Fibroblast of the aortic adventitia (primary cell): ENCODE data around the gene KCTD21. TPM values are rescaled to one million over a fixed set of nuclear protein-coding genes. Genes with fewer than 3 reads are reported as not detected.

Experiments used
- DNase-seq: peaks from one replicate; pipeline ENCODE4 v3.0.0-alpha.2; 2010; ENCODE audit warnings: low read depth
- H3K4me3 ChIP-seq: 2 replicates; pipeline ENCODE4 v1.5.1; 2011; ENCODE audit warnings: low read depth, mild to moderate bottlenecking, control low read depth, low read length, moderate library complexity
- CTCF ChIP-seq: IDR thresholded peaks from 2 replicates; pipeline ENCODE4 v1.5.1; 2011; ENCODE audit warnings: mild to moderate bottlenecking, low read length, control low read depth, inconsistent platforms; ENCODE audit not compliant: insufficient read depth
- total RNA-seq: library from RNA; depleted of rRNA; stranded (reverse); fragments of >200 nt; gene quantifications from 2 replicates; pipeline ENCODE4 v1.2.3, GENCODE V29; 2012; ENCODE audit warnings: low replicate concordance

KCTD21 gene
- total RNA-seq, 1 donor: 14.5 TPM

DNA sequence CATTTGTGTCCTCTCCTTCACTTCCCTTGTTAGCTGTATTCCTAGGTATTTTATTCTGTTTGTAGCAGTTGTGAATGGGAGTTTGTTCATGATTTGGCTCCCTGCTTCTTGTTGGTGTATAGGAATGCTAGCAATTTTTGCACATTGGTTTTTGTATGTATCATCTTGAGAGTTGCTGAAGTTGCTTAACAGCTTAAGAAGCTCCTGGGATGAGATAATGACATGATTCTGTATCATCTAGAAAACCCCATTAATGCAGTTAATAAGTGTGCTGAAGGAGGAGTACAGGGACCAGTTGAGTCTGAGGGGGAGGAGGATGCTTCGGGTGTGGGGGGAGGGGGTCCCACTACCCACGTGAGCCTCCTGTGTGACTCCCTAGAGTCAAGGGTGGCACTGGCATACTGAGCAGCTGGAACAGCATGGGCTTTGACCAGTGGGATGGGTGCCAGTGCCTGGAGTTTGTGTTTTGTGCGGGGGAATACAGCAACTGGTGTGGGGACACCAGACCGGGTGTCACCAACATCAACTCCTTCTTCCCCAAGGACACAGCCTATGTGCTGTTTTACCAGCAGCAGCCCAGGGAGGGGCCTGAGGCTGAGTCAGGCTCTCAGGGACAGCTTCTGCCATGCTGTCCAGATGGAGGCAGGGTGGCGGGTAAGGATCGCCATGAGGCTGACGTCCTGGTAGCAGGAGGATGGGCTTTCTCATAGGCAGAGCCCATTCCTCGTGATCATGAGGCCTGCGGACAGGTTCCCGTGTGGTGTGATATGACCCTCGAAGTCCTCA is 24.4 kb upstream of the KCTD21 start:
- no peak overlapping the region for H3K4me3 ChIP-seq
- DNase-seq: peak; percentile 48
- TF ChIP-seq CTCF: no peak

DNA sequence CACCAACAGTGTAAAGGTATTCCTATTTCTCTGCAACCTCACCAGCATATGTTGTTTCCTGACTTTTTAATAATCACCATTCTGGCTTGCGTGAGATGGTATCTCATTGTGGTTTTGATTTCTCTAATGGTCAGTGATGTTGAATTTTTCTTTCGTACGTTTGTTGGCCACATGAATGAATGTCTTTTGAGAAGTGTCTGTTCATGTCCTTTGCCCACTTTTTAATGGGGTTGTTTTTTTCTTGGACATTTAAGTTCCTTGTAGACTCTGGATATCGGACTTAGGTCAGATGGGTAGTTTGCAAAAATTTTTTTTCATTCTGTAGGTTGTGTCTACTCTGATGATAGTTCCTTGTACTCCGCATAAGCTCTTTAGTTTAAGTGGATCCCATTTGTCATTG is 23.1 kb upstream of the KCTD21 start:
- no peak for DNase-seq
- H3K4me3 ChIP-seq: no peak overlapping the region
- no peak for TF ChIP-seq CTCF

- DNase-seq: no peak
- TF ChIP-seq CTCF: no peak
- no peak overlapping the region for H3K4me3 ChIP-seq
These were observed 21.7 kb upstream of the KCTD21 start for GRCh38 chr11:78210000-78210608.

GRCh38 chr11:78209478-78209877 is 21.1 kb upstream of the KCTD21 start:
- no peak for DNase-seq
- TF ChIP-seq CTCF: no peak
- H3K4me3 ChIP-seq: no peak overlapping the region

DNA sequence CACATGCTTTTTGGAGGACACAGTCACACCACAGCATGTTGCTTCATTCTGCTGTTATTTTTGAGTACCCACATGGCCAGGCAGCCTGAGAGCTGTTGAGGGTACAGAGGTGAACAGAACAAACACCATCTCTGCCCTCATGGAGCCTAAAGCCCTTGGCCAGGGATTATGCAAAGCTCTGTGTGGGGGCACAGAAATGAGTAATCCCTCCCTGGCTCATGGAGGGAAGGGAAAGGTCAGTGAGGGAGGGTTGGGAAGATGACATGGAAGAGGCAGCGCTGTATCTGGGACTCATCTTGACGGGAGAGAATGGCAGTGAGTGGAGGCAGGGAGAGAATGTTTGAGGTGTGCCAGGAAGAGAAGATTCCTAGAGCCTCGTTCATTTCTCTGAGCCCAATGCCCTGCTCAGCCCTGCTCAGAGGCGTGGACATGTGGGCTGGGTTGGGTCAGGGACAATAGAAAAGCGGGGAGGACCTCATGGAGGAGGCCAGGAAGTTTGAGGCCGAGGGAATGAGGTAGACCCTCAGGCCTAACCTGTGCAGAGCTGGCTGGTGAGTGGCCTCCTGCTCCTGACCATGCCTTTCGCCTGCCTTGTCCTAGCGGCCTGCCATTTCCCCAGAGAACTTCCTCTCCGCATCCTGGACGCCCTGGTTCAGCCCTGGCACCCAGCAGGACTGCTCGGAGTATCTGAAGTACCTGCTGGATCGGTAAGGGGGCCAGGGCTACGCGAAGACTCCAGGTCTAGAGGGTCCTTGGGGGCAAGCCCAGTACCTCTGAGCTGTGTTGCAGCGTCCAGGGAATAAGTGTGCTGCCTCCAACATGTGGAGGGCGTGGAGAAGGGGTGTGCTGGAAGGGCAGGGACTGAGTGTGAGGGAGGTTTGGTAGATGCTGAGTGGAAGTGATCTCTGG is 20.1 kb upstream of the KCTD21 start:
- DNase-seq: no peak
- no peak for TF ChIP-seq CTCF
- no peak overlapping the region for H3K4me3 ChIP-seq

DNA sequence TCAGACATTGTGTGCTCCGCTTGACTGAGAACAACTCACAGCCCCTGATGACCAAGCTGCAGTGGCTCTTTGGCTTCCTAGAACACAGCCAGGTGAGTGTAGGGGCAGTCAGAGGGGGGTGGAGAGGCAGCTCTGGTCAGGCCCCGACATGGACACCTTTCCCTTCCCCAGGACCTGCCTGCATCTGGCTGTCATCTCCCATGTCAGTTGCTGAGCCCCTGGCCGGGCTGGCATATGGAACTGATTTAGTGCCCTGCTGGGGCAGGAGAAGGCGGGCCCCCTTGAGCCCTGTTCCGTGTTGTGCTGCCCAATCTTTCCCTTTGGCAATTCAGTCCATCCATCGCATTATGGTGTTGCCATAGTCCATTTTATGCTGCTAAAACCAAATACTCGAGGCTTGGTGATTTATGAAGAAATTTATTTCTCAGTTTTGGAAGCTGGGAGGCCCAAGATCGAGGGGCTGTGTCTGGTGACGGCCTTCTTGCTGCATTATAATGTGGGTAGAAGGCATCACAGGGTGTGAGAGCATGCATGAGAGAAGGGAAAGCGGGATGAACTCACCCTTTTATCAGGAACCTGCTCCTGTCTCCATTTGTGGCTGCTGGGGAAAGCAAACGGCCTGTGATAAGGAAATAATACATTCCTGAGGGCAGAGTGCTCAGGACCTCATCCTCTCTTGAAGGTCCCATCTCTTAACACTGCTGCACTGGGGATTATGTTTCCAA is 19.3 kb upstream of the KCTD21 start:
- DNase-seq: no peak
- TF ChIP-seq CTCF: no peak
- no peak overlapping the region for H3K4me3 ChIP-seq
